PC-3 (cell line): ENCODE data around the gene PRKAR2B. TPM values are rescaled to one million over a fixed set of nuclear protein-coding genes. Genes with fewer than 3 reads are reported as not detected.

Experiments
- ATAC-seq: fragments of 200-7000 bp; cut with Tn5 transposase; 2 replicates; pipeline ENCODE4 v1.9.1; 2020; ENCODE audit warnings: mild to moderate bottlenecking, moderate library complexity
- BruUV-seq: library from RNA; stranded (reverse); fragments of 400-500 nt; replicated peaks from 2 replicates; lab custom pipeline; 2021; lab: Mats Ljungman, UMichigan
- CTCF ChIA-PET: fragments of 300-600 bp; sonication (Branson Sonifier 250); formaldehyde crosslinking; loops from one replicate; lab custom pipeline; 2022; ENCODE audit warnings: antibody characterized with exemption; lab: Charles Lee
- POLR2A ChIA-PET: fragments of 300-600 bp; sonication (Branson Sonifier 250); formaldehyde crosslinking; loops from one replicate; lab custom pipeline; 2022; ENCODE audit warnings: antibody characterized with exemption; ENCODE audit not compliant: unreplicated experiment; lab: Charles Lee
- DNase-seq: peaks from one replicate; pipeline ENCODE4 v3.0.0-alpha.2; 2015
- H2AFZ ChIP-seq: fragments of 300-600 bp; sonication (generic); 2 replicates; pipeline ENCODE4 v1.6.0; 2016; ENCODE audit warnings: antibody characterized with exemption, low read length
- H3F3A ChIP-seq: fragments of 300-600 bp; sonication (generic); one replicate; pipeline ENCODE4 v1.6.0; 2017; ENCODE audit warnings: antibody characterized with exemption, low read length, control low read depth, mild to moderate bottlenecking; ENCODE audit not compliant: unreplicated experiment
- H3K27ac ChIP-seq: fragments of 300-600 bp; sonication (generic); 2 replicates; pipeline ENCODE4 v1.5.1; 2016; ENCODE audit warnings: mild to moderate bottlenecking, low read length
- H3K27me3 ChIP-seq: fragments of 300-600 bp; sonication (generic); 2 replicates; pipeline ENCODE4 v1.6.1; 2016; ENCODE audit warnings: low read length, mixed read lengths
- H3K36me3 ChIP-seq: fragments of 300-600 bp; sonication (generic); 2 replicates; pipeline ENCODE4 v1.6.1; 2016; ENCODE audit warnings: low read depth, mixed run types, low read length, mixed read lengths
- H3K4me1 ChIP-seq: fragments of 300-600 bp; sonication (generic); 2 replicates; pipeline ENCODE4 v1.5.1; 2016; ENCODE audit warnings: low read length; ENCODE audit not compliant: insufficient read depth
- H3K4me2 ChIP-seq: fragments of 300-600 bp; sonication (generic); 2 replicates; pipeline ENCODE4 v1.6.0; 2016; ENCODE audit warnings: low read length
- H3K4me3 ChIP-seq: fragments of 300-600 bp; sonication (generic); 2 replicates; pipeline ENCODE4 v1.5.1; 2016; ENCODE audit warnings: mild to moderate bottlenecking, low read length, mixed read lengths
- H3K79me2 ChIP-seq: fragments of 300-600 bp; sonication (generic); 2 replicates; pipeline ENCODE4 v1.6.1; 2017; ENCODE audit warnings: low read length, mixed read lengths
- H3K9ac ChIP-seq: fragments of 300-600 bp; sonication (generic); 2 replicates; pipeline ENCODE4 v1.6.0; 2016; ENCODE audit warnings: mild to moderate bottlenecking, low read length
- H3K9me2 ChIP-seq: fragments of 300-600 bp; sonication (generic); replicated peaks from 2 replicates; pipeline ENCODE4 v1.6.1; 2016; ENCODE audit warnings: mixed run types, low read length, mixed read lengths
- H3K9me3 ChIP-seq: fragments of 300-600 bp; sonication (generic); 2 replicates; pipeline ENCODE4 v1.6.1; 2016; ENCODE audit warnings: low read length, mixed read lengths
- H4K20me1 ChIP-seq: fragments of 300-600 bp; sonication (generic); 2 replicates; pipeline ENCODE4 v1.6.1; 2016; ENCODE audit warnings: low read length, mixed read lengths
- EZH2 ChIP-seq: fragments of 300-600 bp; sonication (generic); IDR thresholded peaks from one replicate; pipeline ENCODE4 v1.6.1; 2017; ENCODE audit warnings: antibody characterized with exemption, mild to moderate bottlenecking, low read length; ENCODE audit not compliant: unreplicated experiment
- EZH2phosphoT487 ChIP-seq: fragments of 300-600 bp; sonication (generic); IDR thresholded peaks from 2 replicates; pipeline ENCODE4 v1.6.1; 2018; ENCODE audit warnings: mild to moderate bottlenecking, antibody characterized with exemption, low read length, borderline replicate concordance
- intact Hi-C: fragments of 100-400 bp; cut with micrococcal nuclease; formaldehyde crosslinking; loops from 2 replicates; pipeline ENCODE4 v1.9.0; 2023
- total RNA-seq: library from RNA; depleted of rRNA; stranded (reverse); fragments of >200 nt; gene quantifications from 2 replicates; pipeline ENCODE4 v1.2.3, GENCODE V29; 2014
- TF ChIP-seq, protein P1 (sequence below): fragments of 300-600 bp; sonication (generic); conservative IDR thresholded peaks from 2 replicates; pipeline ENCODE4 v1.5.1; 2017; ENCODE audit warnings: antibody characterized with exemption, low read depth, mild to moderate bottlenecking, low read length

Gene PRKAR2B
- total RNA-seq, 1 experiment from 2014 or later = 0.29 TPM

DNA sequence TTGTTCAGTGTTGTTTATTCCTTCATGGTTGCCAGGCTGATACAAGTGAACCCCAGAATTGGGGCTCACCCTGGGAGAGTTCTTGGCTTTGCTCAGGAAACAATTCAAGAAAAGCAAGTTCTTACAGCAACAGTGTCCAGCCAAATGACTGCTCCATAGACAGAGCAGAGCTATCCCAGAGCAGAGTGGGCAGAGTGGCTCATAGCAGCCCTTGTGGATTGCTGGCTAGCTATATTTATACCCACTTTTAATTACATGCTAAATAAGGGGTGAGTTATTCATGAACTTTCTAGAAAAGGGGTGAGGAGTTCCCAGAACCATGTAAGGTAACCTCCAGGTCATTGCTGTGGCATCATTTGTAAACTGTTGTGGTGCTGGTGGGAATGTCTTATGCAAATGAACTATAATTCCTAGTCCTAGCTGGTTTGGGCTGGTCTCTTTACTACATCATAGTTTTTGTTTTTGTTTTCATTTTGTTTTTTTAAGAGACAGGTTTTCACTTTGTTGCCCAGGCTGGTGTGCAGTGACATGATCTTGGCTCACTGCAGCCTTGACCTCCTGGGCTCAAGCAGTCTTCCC is 64.4 kb downstream of the PRKAR2B start:
- Histone ChIP-seq H3K4me3 (no peak overlapping the region), H3F3A (no peaks in the 10 kb centered on the region), H3K9ac (no peak overlapping the region), H3K36me3 (no peaks in the 10 kb centered on the region), H4K20me1 (no peaks in the 10 kb centered on the region), H3K79me2 (no peaks in the 10 kb centered on the region), H3K27me3 (0 out of 2 replicates have a peak, but pooled peaks cover 5% of the 10 kb centered on the region), H2AFZ (no peak overlapping the region), H3K9me3 (no peaks in the 10 kb centered on the region), H3K4me1 (no peaks in the 10 kb centered on the region), H3K9me2 (no peaks in the 10 kb centered on the region), H3K4me2 (no peak overlapping the region), H3K27ac (no peak overlapping the region)
- ChIA-PET CTCF (no interaction called here), POLR2A (no interaction called here)
- intact Hi-C loops = no loop called here
- no TSS peak for BruUV-seq
- ATAC-seq (no peak), DNase-seq (no peak)
- TF ChIP-seq EZH2 (no peak), EZH2phosphoT487 (no peak)
- TF ChIP-seq, protein P1, sequence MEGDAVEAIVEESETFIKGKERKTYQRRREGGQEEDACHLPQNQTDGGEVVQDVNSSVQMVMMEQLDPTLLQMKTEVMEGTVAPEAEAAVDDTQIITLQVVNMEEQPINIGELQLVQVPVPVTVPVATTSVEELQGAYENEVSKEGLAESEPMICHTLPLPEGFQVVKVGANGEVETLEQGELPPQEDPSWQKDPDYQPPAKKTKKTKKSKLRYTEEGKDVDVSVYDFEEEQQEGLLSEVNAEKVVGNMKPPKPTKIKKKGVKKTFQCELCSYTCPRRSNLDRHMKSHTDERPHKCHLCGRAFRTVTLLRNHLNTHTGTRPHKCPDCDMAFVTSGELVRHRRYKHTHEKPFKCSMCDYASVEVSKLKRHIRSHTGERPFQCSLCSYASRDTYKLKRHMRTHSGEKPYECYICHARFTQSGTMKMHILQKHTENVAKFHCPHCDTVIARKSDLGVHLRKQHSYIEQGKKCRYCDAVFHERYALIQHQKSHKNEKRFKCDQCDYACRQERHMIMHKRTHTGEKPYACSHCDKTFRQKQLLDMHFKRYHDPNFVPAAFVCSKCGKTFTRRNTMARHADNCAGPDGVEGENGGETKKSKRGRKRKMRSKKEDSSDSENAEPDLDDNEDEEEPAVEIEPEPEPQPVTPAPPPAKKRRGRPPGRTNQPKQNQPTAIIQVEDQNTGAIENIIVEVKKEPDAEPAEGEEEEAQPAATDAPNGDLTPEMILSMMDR = no peak

DNA sequence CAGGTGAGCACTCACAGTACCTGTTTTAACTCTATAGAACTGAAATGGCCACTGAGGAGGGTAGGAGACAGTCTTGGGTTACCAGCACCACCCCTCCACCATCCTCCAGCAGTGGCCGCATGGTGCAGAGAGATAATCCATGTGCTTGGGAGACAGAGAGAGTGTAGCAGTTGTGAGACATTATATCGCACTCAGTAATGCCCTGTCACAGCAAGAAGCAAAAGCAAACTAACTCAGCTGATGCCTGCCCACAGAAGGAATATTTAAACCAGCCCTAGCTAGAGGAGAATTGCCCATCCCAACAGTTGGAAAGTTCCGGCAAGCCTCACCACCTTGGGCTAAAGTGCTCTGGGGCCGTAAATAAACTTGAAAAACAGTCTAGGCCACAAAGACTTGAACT is 65.5 kb downstream of the PRKAR2B start:
- Histone ChIP-seq H3K9ac (no peak overlapping the region), H3K4me1 (no peaks in the 10 kb centered on the region), H3K9me3 (no peaks in the 10 kb centered on the region), H3F3A (no peaks in the 10 kb centered on the region), H3K9me2 (no peaks in the 10 kb centered on the region), H2AFZ (no peak overlapping the region), H3K4me2 (no peak overlapping the region), H3K27ac (no peak overlapping the region), H4K20me1 (no peaks in the 10 kb centered on the region), H3K27me3 (0 out of 2 replicates have a peak, but pooled peaks cover 7% of the 10 kb centered on the region), H3K4me3 (no peak overlapping the region), H3K36me3 (no peaks in the 10 kb centered on the region), H3K79me2 (no peaks in the 10 kb centered on the region)
- no peak for ATAC-seq
- DNase-seq = no peak
- BruUV-seq = no TSS peak
- intact Hi-C loops = no loop called here
- ChIA-PET CTCF (no interaction called here), POLR2A (no interaction called here)
- no peak for TF ChIP-seq EZH2
- TF ChIP-seq EZH2phosphoT487 = no peak
- TF ChIP-seq, protein P1 = no peak

DNA sequence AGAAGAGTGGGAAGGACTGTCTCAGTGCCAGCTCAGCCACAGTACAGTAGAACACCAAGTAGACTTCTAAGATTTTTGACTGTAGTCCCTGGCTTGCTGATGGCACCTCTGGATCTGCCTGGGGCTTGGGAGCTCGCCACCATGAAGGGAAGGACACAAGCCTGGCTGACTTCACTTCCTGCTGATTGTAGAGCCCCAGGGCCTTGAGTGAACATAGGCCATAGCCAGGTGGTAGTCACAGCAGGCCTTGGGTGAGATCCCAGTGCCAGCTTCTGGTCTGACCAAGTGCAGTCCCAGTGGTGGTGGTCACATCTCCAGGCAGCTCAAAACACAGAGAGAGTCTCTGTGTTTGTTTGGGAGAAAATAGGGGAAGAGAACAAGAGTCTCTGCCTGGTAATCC is 66.7 kb downstream of the PRKAR2B start:
- intact Hi-C loops = no loop called here
- H3K27ac ChIP-seq = no peak overlapping the region
- POLR2A ChIA-PET = no interaction called here
- BruUV-seq = no TSS peak
- no peak overlapping the region for H3K4me2 ChIP-seq
- no peak for ATAC-seq
- no peak overlapping the region for H3K4me3 ChIP-seq
- H3K79me2 ChIP-seq = no peaks in the 10 kb centered on the region
- no peaks in the 10 kb centered on the region for H3K9me2 ChIP-seq
- H2AFZ ChIP-seq = no peak overlapping the region
- H3K4me1 ChIP-seq = no peaks in the 10 kb centered on the region
- no peak for TF ChIP-seq EZH2
- TF ChIP-seq, protein P1 = no peak
- TF ChIP-seq EZH2phosphoT487 = no peak
- no peaks in the 10 kb centered on the region for H3F3A ChIP-seq
- no peak for DNase-seq
- H3K9ac ChIP-seq = no peak overlapping the region
- no peaks in the 10 kb centered on the region for H3K9me3 ChIP-seq
- H3K36me3 ChIP-seq = no peaks in the 10 kb centered on the region
- H3K27me3 ChIP-seq = 0 out of 2 replicates have a peak, but pooled peaks cover 13% of the 10 kb centered on the region
- H4K20me1 ChIP-seq = no peaks in the 10 kb centered on the region
- CTCF ChIA-PET = no interaction called here
